ENCODE data around the gene WDR37. TPM values are rescaled to one million over a fixed set of nuclear protein-coding genes. Genes with fewer than 3 reads are reported as not detected.

The WDR37 gene
- total RNA-seq, 1 donor from 2014 or later: 20.5 TPM

DNA sequence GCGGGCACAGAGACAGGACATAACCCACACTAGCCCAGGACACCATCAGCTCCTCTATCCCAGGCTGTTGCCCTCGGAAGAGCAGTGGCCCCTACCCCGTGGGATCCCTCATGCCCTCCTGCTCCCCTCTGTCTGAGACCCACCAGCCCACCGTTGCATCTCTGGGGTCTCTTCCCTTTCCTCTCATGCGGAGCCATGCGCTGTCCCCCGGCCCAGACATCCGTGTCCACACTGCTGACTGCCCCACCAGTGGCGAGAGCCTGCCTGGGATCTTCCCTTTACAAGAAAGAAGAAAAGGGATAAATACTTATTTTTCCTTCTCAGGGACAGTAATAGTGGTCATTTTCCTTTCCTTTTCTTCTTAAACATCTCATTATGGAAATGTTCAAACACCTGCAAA is 115.4 kb downstream of the WDR37 start:
- DNase-seq (ENCODE audit: low spot score): peak; percentile 34

DNA sequence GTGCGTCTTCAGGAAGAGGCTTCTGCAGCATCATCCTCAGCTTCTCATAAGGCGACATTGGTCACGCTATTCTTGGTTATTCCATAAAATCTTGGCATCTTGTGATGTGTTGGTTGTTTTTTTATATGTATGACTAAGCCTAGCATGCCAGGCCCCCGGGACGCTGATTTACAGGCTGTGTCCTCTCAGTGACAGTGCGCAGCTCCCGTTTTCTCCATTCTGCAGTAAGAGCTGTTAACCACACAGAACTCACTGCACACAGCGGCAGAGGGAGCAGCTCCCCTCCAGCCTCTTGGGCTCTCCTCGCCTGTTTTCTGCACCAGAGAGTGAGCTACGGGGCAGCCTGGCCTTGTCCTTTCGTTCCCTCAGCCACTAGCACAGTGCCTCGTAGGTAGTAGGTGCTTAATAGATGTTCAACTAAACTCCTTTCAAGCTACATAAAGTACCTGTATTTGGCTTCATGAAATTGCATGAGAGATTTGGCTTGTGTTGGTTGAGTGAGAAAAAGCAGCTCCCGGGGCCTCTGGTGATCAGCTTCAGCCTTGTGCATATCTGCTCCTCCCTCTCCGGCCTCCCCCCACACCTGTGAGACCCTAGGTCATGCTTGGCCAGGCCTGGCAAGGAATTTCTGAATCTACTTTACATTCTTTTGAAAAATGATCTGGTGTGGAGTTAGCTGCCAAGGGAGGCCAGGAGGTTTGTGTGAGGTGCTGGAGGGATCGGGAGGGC is 116.2 kb downstream of the WDR37 start:
- intact Hi-C loops (cut with DNase I): no loop called here
- ATAC-seq (no peak), DNase-seq (ENCODE audit: low spot score) (peak; percentile 31)

More for the DNA sequence above, 115.4 kb downstream of the WDR37 start:
- intact Hi-C loops (cut with DNase I): no loop called here
- ATAC-seq: no peak

DNA sequence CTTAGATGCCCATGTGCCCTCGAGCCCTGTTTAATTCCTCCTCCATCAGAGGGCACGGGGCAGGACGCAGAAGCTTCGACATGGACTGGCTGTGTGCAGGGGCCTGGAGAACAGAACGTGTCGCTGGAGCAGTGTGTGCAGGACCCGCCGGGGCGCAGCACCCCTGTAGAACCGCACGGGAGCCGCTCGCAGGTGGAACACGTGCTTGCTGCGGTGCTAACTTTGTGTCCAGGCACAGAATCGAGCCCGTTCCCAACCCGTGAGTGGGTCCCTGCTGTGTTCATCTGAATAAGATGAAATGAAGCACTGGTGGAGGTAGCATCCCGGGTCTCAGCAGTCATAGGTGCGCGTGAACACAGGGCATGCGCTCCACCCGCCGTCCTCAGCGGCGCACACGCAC is 116.9 kb downstream of the WDR37 start:
- intact Hi-C loops (cut with DNase I): no loop called here
- DNase-seq (ENCODE audit: low spot score): peak; percentile 33
- ATAC-seq: no peak

DNA sequence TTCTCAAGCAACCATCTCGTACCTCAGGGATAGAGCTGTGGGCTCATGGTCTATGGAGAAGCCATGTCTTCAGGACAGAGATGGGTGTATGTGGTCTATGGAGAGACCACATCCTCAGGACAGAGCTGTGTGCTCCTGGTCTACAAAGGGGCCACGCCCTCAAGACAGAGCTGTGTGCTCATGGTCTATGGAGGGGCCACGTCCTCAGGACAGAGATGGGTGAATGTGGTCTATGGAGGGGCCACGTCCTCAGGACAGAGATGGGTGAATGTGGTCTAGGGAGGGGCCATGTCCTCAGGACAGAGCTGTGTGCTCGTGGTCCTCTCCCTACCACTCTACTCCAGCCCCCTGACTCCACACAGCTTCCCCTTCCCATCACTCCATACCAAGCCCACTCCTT is 117.8 kb downstream of the WDR37 start:
- intact Hi-C loops (cut with DNase I): no loop called here
- DNase-seq (ENCODE audit: low spot score): peak; percentile 31

DNA sequence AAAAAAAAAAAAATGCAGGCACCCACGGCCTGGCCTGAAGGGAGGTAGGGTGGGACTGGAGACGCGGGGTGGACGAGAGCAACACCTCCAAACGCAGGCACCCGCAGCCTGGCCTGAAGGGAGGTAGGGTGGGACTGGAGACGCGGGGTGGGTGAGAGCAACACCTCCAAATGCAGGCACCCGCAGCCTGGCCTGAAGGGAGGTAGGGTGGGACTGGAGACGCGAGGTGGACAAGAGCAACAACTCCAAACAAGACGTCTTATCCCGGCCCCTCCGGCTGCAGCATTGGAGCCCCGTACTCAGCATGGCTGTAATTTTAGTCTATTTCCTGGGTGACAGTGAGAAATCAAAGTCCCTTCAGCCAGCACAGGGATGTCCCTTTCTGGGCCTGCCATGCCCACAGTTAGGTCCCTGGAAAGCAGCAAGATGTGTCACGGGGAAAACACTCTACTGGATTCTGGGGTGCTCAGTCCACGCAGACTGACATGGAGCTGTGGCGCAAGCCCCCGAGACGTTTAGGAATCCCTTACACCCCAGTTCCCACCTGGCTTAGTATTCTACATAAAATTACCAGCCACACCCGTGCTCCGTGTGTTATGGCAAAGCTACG is 119.9 kb downstream of the WDR37 start:
- intact Hi-C loops (cut with DNase I): no loop called here
- DNase-seq (ENCODE audit: low spot score) (no peak), ATAC-seq (no peak)

More for the DNA sequence above, 117.8 kb downstream of the WDR37 start:
- ATAC-seq: peak; percentile 38

DNA sequence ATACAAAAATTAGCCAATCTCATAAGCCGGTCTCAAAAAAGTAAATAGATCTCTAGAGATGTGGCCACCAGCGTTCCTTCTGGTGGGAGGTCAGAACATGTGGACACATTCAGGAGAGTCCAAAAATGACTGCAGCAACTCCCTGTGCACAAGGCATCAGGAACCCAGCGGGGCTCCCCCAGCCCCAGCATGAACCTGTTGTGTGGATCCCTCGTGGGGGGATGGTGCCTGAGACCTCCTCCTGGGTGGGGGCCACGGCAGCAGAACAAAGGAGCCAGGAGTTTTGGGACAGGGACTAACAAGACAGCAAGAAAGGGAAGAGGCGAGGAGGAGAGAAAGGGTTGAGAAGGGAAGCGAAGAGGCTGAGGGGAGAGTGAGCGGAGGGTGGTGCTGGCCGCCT is 121.8 kb downstream of the WDR37 start:
- intact Hi-C loops (cut with DNase I): no loop called here
- DNase-seq (ENCODE audit: low spot score): no peak
- no peak for ATAC-seq

DNA sequence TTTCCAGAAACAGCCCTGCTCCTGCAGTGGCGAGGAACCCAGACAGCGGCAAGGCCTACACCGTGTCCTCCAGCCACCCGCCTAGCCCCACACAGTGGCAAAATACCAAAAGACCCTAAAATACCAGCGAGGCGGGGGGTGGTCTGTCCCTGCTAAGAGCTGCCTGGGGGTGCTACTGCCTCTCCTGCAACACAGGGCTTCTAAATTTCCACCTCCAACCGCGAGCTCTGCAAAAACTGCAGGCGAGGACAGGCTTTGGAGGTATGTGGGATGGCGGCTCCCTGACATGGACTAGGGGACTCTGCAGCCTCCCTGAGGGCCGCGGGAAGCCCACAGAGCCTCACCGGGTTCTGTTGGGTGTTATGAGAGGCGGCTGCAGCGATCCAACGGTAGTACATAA is 122.3 kb downstream of the WDR37 start:
- DNase-seq (ENCODE audit: low spot score) (no peak), ATAC-seq (no peak)
- intact Hi-C loops (cut with DNase I): no loop called here

DNA sequence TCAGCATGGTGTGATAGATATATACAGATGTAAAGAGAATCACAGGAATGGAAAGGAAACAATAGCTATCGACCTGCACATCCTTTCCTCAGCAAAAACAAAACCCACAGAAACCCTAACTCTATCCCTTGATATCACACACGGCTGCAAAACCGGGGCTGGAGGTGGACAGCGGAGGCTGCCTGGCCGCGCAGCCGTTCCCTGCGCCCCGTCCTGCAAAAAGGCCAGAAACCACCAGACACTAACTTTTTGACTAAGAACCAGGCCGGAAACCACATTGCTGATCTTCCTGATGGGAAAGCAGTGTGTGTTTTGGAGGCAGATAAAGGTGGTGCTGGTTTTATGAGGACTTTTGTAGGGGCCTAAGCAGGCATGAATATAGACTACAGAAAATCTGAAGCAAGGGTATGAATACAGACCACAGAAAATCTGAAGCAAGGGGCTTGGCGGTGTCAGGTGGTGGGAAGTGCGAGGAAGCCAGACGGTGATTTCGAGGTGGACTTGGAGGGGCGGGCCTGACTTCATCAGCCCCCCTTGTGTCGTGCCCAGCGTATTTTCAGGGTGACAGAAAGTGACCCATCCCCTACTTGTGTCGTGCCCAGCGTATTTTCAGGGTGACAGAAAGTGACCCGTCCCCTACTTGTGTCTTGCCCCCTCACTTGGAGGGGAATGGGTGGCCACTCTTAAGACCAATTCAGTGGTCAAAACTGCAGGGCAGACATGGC is 123.3 kb downstream of the WDR37 start:
- DNase-seq (ENCODE audit: low spot score): peak; percentile 36
- ATAC-seq: no peak
- intact Hi-C loops (cut with DNase I): no loop called here

DNA sequence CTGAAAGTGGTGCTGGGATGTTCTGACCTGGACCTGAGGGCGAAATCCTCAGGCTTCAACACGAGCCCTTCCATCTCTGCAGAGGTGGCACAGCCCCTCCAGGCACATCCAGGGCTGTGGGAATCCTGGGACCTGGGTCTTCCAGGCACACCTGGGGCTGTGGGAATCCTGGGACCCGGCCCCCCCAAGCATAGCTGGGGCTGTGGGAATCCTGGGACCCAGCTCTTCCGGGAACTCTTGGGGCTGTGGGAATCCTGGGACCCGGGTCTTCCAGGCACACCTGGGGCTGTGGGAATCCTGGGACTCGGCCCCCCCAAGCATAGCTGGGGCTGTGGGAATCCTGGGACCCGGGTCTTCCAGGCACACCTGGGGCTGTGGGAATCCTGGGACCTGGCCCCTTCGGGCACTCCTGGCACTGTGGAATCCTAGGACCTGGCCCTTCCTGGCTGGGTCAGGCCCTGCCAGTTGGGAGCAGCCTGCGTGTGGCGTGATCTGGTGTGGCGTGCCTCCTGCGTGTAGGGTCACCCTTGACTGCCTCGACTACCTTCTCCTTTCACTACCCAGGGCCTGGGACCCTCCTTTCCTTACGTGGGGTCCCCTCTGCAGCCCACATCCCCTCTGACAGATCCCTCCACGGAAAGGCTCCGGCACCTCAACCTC is 124.0 kb downstream of the WDR37 start:
- DNase-seq (ENCODE audit: low spot score) (peak; percentile 42), ATAC-seq (peak; percentile 14)
- intact Hi-C loops (cut with DNase I): no loop called here

DNA sequence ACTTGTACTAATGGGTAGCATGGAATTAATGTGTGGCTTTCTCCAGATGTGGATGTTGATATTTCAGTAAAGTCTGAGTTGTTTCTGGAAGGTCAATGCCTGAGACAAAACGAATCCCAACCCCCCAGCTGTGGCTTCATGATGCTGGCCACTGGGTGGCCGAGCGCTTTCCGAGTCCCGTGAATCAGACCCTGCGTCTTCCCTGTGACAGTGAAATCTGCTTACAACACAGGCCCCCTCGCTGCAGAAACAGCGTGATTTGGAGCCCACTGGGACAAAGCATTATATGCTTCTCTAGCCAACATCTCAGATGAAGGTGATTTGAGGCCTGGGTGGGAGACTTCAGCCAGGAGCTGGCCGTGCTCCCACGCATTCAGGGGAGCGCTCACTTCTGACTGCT is 124.7 kb downstream of the WDR37 start:
- DNase-seq (ENCODE audit: low spot score) (peak; percentile 58), ATAC-seq (peak; percentile 81)
- intact Hi-C loops (cut with DNase I): no loop called here

Other genes with a start within 250 kb of the WDR37 start
- gene LARP4B, start 124.7 kb upstream of the WDR37 start, total RNA-seq: 85.4 TPM
- 31.4 TPM for gene GTPBP4, start 68.0 kb upstream of the WDR37 start, total RNA-seq
- gene IDI2, start 30.5 kb upstream of the WDR37 start, total RNA-seq: not detected
- gene IDI1, start 7.3 kb upstream of the WDR37 start, total RNA-seq: 60.9 TPM